GM23248 (cell line): Measurements from ENCODE around the gene PCDHA8.

Experiments used
- EZH2 ChIP-seq: fragments of 200-600 bp; sonication (generic); IDR thresholded peaks from 2 replicates; pipeline ENCODE4 v1.6.1; 2018; ENCODE audit warnings: antibody characterized with exemption, mild to moderate bottlenecking; ENCODE audit not compliant: insufficient read depth, poor library complexity, severe bottlenecking
- EZH2phosphoT487 ChIP-seq: fragments of 200-600 bp; sonication (generic); IDR thresholded peaks from 2 replicates; pipeline ENCODE4 v1.6.1; 2018; ENCODE audit warnings: antibody characterized with exemption, moderate library complexity, mild to moderate bottlenecking, low read depth; ENCODE audit not compliant: insufficient read depth

DNA sequence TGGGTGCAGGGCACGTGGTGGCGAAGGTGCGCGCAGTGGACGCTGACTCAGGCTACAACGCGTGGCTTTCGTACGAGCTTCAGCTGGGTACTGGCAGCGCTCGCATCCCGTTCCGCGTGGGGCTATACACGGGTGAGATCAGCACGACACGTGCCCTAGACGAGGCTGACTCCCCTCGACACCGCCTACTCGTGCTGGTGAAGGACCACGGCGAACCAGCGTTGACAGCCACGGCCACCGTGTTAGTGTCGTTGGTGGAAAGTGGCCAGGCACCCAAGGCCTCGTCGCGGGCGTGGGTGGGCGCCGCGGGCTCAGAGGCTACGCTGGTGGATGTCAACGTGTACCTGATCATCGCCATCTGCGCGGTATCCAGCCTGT is 44.3 kb upstream of the PCDHA8 start:
- TF ChIP-seq EZH2 (no peak), EZH2phosphoT487 (no peak)
